ENCODE measurements around the gene RNF4.
A peak's percentile ranks its signal among the peaks of the same experiment; 100 is the strongest.
"Not testable (repeated sequence)": the region's sequence is repeated elsewhere in the genome, so short reads cannot be mapped to it uniquely, and the experiment has no call there.

Gene RNF4

GRCh38 chr4:2489081-2489805, 20.3 kb downstream of the RNF4 start:
- DNase-seq: no peak

GRCh38 chr4:2489841-2490552, 21.1 kb downstream of the RNF4 start:
- DNase-seq: no peak

- DNase-seq: no peak
Observed at GRCh38 chr4:2492970-2493369, 24.1 kb downstream of the RNF4 start.

- no peak for DNase-seq
Observed at GRCh38 chr4:2494992-2495391, 26.1 kb downstream of the RNF4 start.

GRCh38 chr4:2497324-2497723, 28.4 kb downstream of the RNF4 start:
- no peak for DNase-seq

- DNase-seq: no peak
Observed at GRCh38 chr4:2497931-2498330, 29.0 kb downstream of the RNF4 start.

GRCh38 chr4:2500547-2500946, 31.6 kb downstream of the RNF4 start:
- no peak for DNase-seq

GRCh38 chr4:2501034-2501594, 32.2 kb downstream of the RNF4 start:
- DNase-seq: no peak

- no peak for DNase-seq
Observed at GRCh38 chr4:2503809-2504208, 34.9 kb downstream of the RNF4 start.

- no peak for DNase-seq
Observed at GRCh38 chr4:2507259-2507658, 38.4 kb downstream of the RNF4 start.

GRCh38 chr4:2507855-2508254, 38.9 kb downstream of the RNF4 start:
- DNase-seq: no peak

- DNase-seq: no peak
Observed at GRCh38 chr4:2510351-2511259, 41.7 kb downstream of the RNF4 start.

- DNase-seq: no peak
Observed at GRCh38 chr4:2511645-2512131, 42.8 kb downstream of the RNF4 start.

- no peak for DNase-seq
Observed at GRCh38 chr4:2512396-2513135, 43.7 kb downstream of the RNF4 start.

- not testable (repeated sequence) for DNase-seq
Observed at GRCh38 chr4:2514193-2514592, 45.3 kb downstream of the RNF4 start.

- not testable (repeated sequence) for DNase-seq
Observed at GRCh38 chr4:2514944-2515343, 46.0 kb downstream of the RNF4 start.

- no peak for DNase-seq
Observed at GRCh38 chr4:2515830-2516550, 47.1 kb downstream of the RNF4 start.

- no peak for DNase-seq
Observed at GRCh38 chr4:2516635-2517034, 47.7 kb downstream of the RNF4 start.

GRCh38 chr4:2526559-2526958, 57.7 kb downstream of the RNF4 start:
- no peak for DNase-seq

- DNase-seq: peak; percentile 3
Observed at GRCh38 chr4:2534904-2535375, 66.0 kb downstream of the RNF4 start.

Data from central memory CD4-positive, alpha-beta T cell (primary cell).